BJ (cell line): ENCODE results near the gene CLDN5. TPM values are rescaled to one million over a fixed set of nuclear protein-coding genes. Genes with fewer than 3 reads are reported as not detected.

Experiments
- CTCF ChIA-PET: fragments of 350-600 bp; formaldehyde crosslinking; extraction: SDS; loops from one replicate; lab custom pipeline; 2021; ENCODE audit warnings: antibody characterized with exemption, inconsistent platforms; lab: Yijun Ruan, JAX
- POLR2A ChIA-PET: fragments of 300-600 bp; sonication (Branson Sonifier 250); formaldehyde crosslinking; extraction: SDS; loops from one replicate; lab custom pipeline; 2021; ENCODE audit warnings: antibody characterized with exemption; lab: Charles Lee
- DNase-seq: peaks from one replicate; pipeline ENCODE4 v3.0.0-alpha.2; 2011; ENCODE audit warnings: low read depth
- H3K27me3 ChIP-seq: 2 replicates; pipeline ENCODE4 v1.6.0; 2011; ENCODE audit warnings: low read length; ENCODE audit not compliant: control insufficient read depth, insufficient read depth
- H3K36me3 ChIP-seq: 2 replicates; pipeline ENCODE4 v1.5.1; 2011; ENCODE audit warnings: low read length; ENCODE audit not compliant: control insufficient read depth, insufficient read depth
- H3K4me3 ChIP-seq: 2 replicates; pipeline ENCODE4 v1.5.1; 2011; ENCODE audit warnings: low read depth, mild to moderate bottlenecking, control low read depth, low read length
- CTCF ChIP-seq: IDR thresholded peaks from 2 replicates; pipeline ENCODE4 v1.5.1; 2011; ENCODE audit warnings: low read depth, mild to moderate bottlenecking, control low read depth, inconsistent platforms, low read length, moderate library complexity; ENCODE audit not compliant: insufficient read depth
- polyA plus RNA-seq: library from polyadenylated mRNA; depleted of rRNA; stranded (reverse); fragments of >200 nt; gene quantifications from 2 replicates; pipeline ENCODE4 v1.2.3, GENCODE V29; 2011; rRNA removed

The CLDN5 gene
- polyA plus RNA-seq, 1 experiment, result 0.05 TPM

GRCh38 chr22:19478045-19478900 is 45.9 kb downstream of the CLDN5 start:
- DNase-seq, result no peak
- no peaks in the 10 kb centered on the region for H3K27me3 ChIP-seq
- POLR2A ChIA-PET, result no interaction called here
- TF ChIP-seq CTCF, result no peak
- peak overlapping the region; percentile 89 for H3K4me3 ChIP-seq
- CTCF ChIA-PET, result interaction anchor here (0.7 to 1.4 kb wide), 4 partner anchors 45 to 333 kb away, joined by 4 to 5 read pairs (median 4); partner anchors contain the start of gene ESS2
- peaks cover 6% of the 10 kb centered on the region for H3K36me3 ChIP-seq

DNA sequence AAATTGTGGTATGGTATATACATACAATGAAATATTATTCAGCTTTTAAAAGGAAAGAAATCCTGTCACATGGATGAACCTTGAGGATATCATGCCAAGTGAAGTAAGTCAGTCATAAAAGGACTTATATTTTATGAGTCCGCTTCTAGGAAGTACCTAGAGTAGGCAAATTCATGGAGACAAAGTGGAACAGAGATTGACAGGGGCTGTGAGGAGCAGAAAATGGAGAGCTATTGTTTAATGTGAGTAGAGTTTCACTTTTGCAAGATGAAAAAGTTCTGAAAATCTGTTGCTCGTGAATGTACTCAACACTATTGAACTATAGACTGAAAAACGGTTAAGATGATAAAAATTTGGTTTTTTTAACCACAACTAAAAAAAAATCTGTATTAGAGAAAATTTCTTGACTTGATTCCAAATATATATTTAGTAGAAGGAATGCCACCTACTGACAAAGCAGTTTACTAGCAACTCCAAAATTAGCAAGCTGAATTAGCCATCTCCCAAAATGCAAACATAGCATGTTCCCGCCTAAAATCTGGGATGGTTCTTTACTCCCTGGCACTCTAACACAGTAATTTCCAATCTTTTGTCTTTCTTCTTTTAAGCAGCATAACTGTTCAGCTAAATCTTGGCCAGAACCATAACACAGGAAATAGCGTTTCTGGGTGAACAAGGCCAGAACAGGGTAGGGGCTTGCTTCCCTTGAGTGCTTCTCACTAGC is 46.7 kb downstream of the CLDN5 start:
- no peak for DNase-seq
- CTCF ChIA-PET, result interaction anchor here (0.7 to 1.4 kb wide), 6 partner anchors 9 to 333 kb away, joined by 3 to 5 read pairs (median 4); partner anchors contain the start of gene ESS2
- Histone ChIP-seq H3K27me3 (no peaks in the 10 kb centered on the region), H3K36me3 (peaks cover 6% of the 10 kb centered on the region), H3K4me3 (peak overlapping the region; percentile 89)
- POLR2A ChIA-PET, result no interaction called here
- peak; percentile 39 for TF ChIP-seq CTCF

- POLR2A ChIA-PET, result no interaction called here
- no peak overlapping the region for H3K4me3 ChIP-seq
These were observed 48.2 kb downstream of the CLDN5 start for GRCh38 chr22:19476023-19476422.

GRCh38 chr22:19473578-19473977 is 50.6 kb downstream of the CLDN5 start:
- TF ChIP-seq CTCF, result no peak; the same call in 1 of the 2 replicates
- DNase-seq, result no peak
- CTCF ChIA-PET, result interaction anchor here (1.2 to 3.3 kb wide), 3 partner anchors 9 to 157 kb away, joined by 3 to 18 read pairs (median 5); no protein-coding TSS in a partner anchor
- POLR2A ChIA-PET, result no interaction called here
- no peak overlapping the region for H3K4me3 ChIP-seq
- peaks cover 30% of the 10 kb centered on the region for H3K36me3 ChIP-seq
- H3K27me3 ChIP-seq, result no peaks in the 10 kb centered on the region

More at GRCh38 chr22:19476023-19476422, 48.2 kb downstream of the CLDN5 start:
- H3K36me3 ChIP-seq, result peaks cover 17% of the 10 kb centered on the region
- CTCF ChIA-PET, result no interaction called here
- no peak for DNase-seq
- no peak for TF ChIP-seq CTCF
- H3K27me3 ChIP-seq, result no peaks in the 10 kb centered on the region

Other genes starting within 250 kb of the CLDN5 start
- gene CLTCL1, start 232.7 kb downstream of the CLDN5 start, polyA plus RNA-seq, result 11.4 and 14.0 TPM in 2 replicates
- gene HIRA, start 92.7 kb downstream of the CLDN5 start, polyA plus RNA-seq, result 13.6 and 17.1 TPM in 2 replicates
- gene MRPL40, start 91.9 kb downstream of the CLDN5 start, polyA plus RNA-seq, result 35.5 and 43.5 TPM in 2 replicates
- gene C22orf39, start 76.7 kb downstream of the CLDN5 start, polyA plus RNA-seq, result 14.9 and 16.3 TPM in 2 replicates
- gene UFD1, start 45.2 kb downstream of the CLDN5 start, polyA plus RNA-seq, result 129 and 135 TPM in 2 replicates
- gene CDC45, start 44.5 kb downstream of the CLDN5 start, polyA plus RNA-seq, result 12.9 and 13.8 TPM in 2 replicates
- gene SEPTIN5, start 190.1 kb upstream of the CLDN5 start, polyA plus RNA-seq, result 21.0 and 38.8 TPM in 2 replicates
- gene GP1BB, start 199.1 kb upstream of the CLDN5 start, polyA plus RNA-seq, result 1.3 and 4.2 TPM in 2 replicates
- not detected in 2 replicates for gene TBX1, start 236.4 kb upstream of the CLDN5 start, polyA plus RNA-seq